OCI-LY7 (cell line): ENCODE results near the gene KDM8. TPM values are rescaled to one million over a fixed set of nuclear protein-coding genes. Genes with fewer than 3 reads are reported as not detected.

Source experiments
- BruUV-seq: library from RNA; stranded (reverse); fragments of 400-500 nt; replicated peaks from 2 replicates; lab custom pipeline; 2021; lab: Mats Ljungman, UMichigan
- CTCF ChIA-PET: fragments of 300-600 bp; sonication (Branson Sonifier 250); formaldehyde crosslinking; loops from one replicate; lab custom pipeline; 2022; ENCODE audit warnings: antibody characterized with exemption; ENCODE audit not compliant: unreplicated experiment; lab: Charles Lee
- POLR2A ChIA-PET: fragments of 300-600 bp; sonication (Branson Sonifier 250); formaldehyde crosslinking; loops from one replicate; lab custom pipeline; 2022; ENCODE audit warnings: antibody characterized with exemption; lab: Charles Lee
- DNase-seq: peaks from one replicate; pipeline ENCODE4 v3.0.0-alpha.2; 2015; ENCODE audit warnings: low spot score
- H2AFZ ChIP-seq: fragments of 200-600 bp; sonication (generic), shearing (Covaris generic); 2 replicates; pipeline ENCODE4 v1.6.1; 2014; ENCODE audit warnings: mild to moderate bottlenecking, antibody characterized with exemption, low read length, moderate library complexity
- H3K27ac ChIP-seq: fragments of 200-600 bp; sonication (generic); 2 replicates; pipeline ENCODE4 v1.5.1; 2014; ENCODE audit warnings: mixed run types, low read depth, mild to moderate bottlenecking, moderate library complexity, low read length, inconsistent platforms; ENCODE audit not compliant: poor library complexity, severe bottlenecking
- H3K36me3 ChIP-seq: fragments of 200-600 bp; sonication (generic); 2 replicates; pipeline ENCODE4 v1.6.1; 2014; ENCODE audit warnings: mild to moderate bottlenecking, antibody characterized with exemption, low read length, moderate library complexity, mixed read lengths; ENCODE audit not compliant: insufficient read depth
- H3K4me1 ChIP-seq: fragments of 200-600 bp; sonication (generic); 2 replicates; pipeline ENCODE4 v1.5.1; 2014; ENCODE audit warnings: mild to moderate bottlenecking, low read length; ENCODE audit not compliant: insufficient read depth, poor library complexity, severe bottlenecking
- H3K4me2 ChIP-seq: fragments of 200-600 bp; sonication (generic); 2 replicates; pipeline ENCODE4 v1.6.1; 2014; ENCODE audit warnings: mild to moderate bottlenecking, low read length
- H3K4me3 ChIP-seq: fragments of 200-600 bp; sonication (generic); 2 replicates; pipeline ENCODE4 v1.5.1; 2014; ENCODE audit warnings: mild to moderate bottlenecking, low read depth, low read length; ENCODE audit not compliant: poor library complexity, severe bottlenecking
- H3K79me2 ChIP-seq: fragments of 200-600 bp; sonication (generic); 2 replicates; pipeline ENCODE4 v1.6.1; 2016; ENCODE audit warnings: low read depth, mild to moderate bottlenecking, low read length, moderate library complexity, mixed read lengths; ENCODE audit not compliant: insufficient read depth
- H3K9me2 ChIP-seq: fragments of 200-600 bp; sonication (generic); 2 replicates; pipeline ENCODE4 v1.6.1; 2016; ENCODE audit warnings: mild to moderate bottlenecking, low read length, mixed read lengths; ENCODE audit not compliant: insufficient read depth
- H3K9me3 ChIP-seq: fragments of 200-600 bp; sonication (generic); 2 replicates; pipeline ENCODE4 v1.6.1; 2014; ENCODE audit warnings: mild to moderate bottlenecking, mixed run types, low read length, mixed read lengths
- H4K20me1 ChIP-seq: fragments of 200-600 bp; sonication (generic); 2 replicates; pipeline ENCODE4 v1.6.1; 2014; ENCODE audit warnings: mild to moderate bottlenecking, antibody characterized with exemption, low read length, moderate library complexity, mixed read lengths; ENCODE audit not compliant: insufficient read depth
- CTCF ChIP-seq: fragments of 200-600 bp; sonication (generic); conservative IDR thresholded peaks from 2 replicates; pipeline ENCODE4 v1.5.1; 2014; ENCODE audit warnings: mild to moderate bottlenecking, antibody characterized with exemption, low read length, moderate library complexity, mixed read lengths
- EZH2phosphoT487 ChIP-seq: fragments of 200-600 bp; sonication (generic); IDR thresholded peaks from 2 replicates; pipeline ENCODE4 v1.6.1; 2018; ENCODE audit warnings: low read depth, borderline replicate concordance, mild to moderate bottlenecking, mixed run types, antibody characterized with exemption, low read length, moderate library complexity, mixed read lengths
- intact Hi-C: fragments of 100-400 bp; cut with micrococcal nuclease; formaldehyde crosslinking; loops from one replicate; pipeline ENCODE4 v1.10.0; 2022; ENCODE audit not compliant: unreplicated experiment
- total RNA-seq, 2 experiments: library from RNA; depleted of rRNA in 1 of 2; stranded (reverse); fragments of >200 nt in 1 of 2; shearing (Covaris generic) in 1 of 2; gene quantifications; 2 replicates each; pipeline ENCODE4 v1.2.3, GENCODE V29; 2014 to 2022

The KDM8 gene
- total RNA-seq, 2 experiments from 2014 or later: 14.2 to 14.5 TPM

- intact Hi-C loops: no loop called here
- no TSS peak for BruUV-seq
- H3K9me2 ChIP-seq: no peaks in the 10 kb centered on the region
- peak overlapping the region; percentile 21 for H3K4me3 ChIP-seq
- ChIA-PET POLR2A (interaction anchor here (0.7 to 1.8 kb wide), 12 partner anchors 13 to 162 kb away, joined by 3 to 6 read pairs (median 4); partner anchors contain the start of gene KDM8), CTCF (interaction anchor here (0.6 to 1.3 kb wide), 4 partner anchors 37 to 388 kb away, joined by 4 to 7 read pairs (median 5); no protein-coding TSS in a partner anchor)
- TF ChIP-seq CTCF (no peak), EZH2phosphoT487 (no peak)
- H3K4me2 ChIP-seq: peak overlapping the region; percentile 53
- H3K27ac ChIP-seq: peak overlapping the region; percentile 36
- no peaks in the 10 kb centered on the region for H3K79me2 ChIP-seq
- no peaks in the 10 kb centered on the region for H3K9me3 ChIP-seq
- H3K4me1 ChIP-seq: peaks cover 59% of the 10 kb centered on the region
- peak overlapping the region; percentile 65; the same call in 1 of the 2 replicates for H2AFZ ChIP-seq
- H4K20me1 ChIP-seq: no peaks in the 10 kb centered on the region
- no peak for DNase-seq
- H3K36me3 ChIP-seq: peaks cover 15% of the 10 kb centered on the region; the same call in 1 of the 2 replicates
Measured at GRCh38 chr16:27236635-27237218, 33.4 kb downstream of the KDM8 start.

- H3K4me3 ChIP-seq: peak overlapping the region; percentile 21
- H2AFZ ChIP-seq: peak overlapping the region; percentile 65; the same call in 1 of the 2 replicates
- peak overlapping the region; percentile 36 for H3K27ac ChIP-seq
- no peaks in the 10 kb centered on the region for H3K9me3 ChIP-seq
- H3K4me1 ChIP-seq: peaks cover 52% of the 10 kb centered on the region
- H3K36me3 ChIP-seq: peaks cover 15% of the 10 kb centered on the region; the same call in 1 of the 2 replicates
- ChIA-PET POLR2A (interaction anchor here (0.7 to 1.8 kb wide), 11 partner anchors 12 to 161 kb away, joined by 3 to 6 read pairs (median 4); partner anchors contain the start of gene KDM8), CTCF (interaction anchor here (0.6 to 1.3 kb wide), 5 partner anchors 37 to 387 kb away, joined by 4 to 7 read pairs (median 5); no protein-coding TSS in a partner anchor)
- no TSS peak for BruUV-seq
- peak overlapping the region; percentile 53 for H3K4me2 ChIP-seq
- no peaks in the 10 kb centered on the region for H3K79me2 ChIP-seq
- intact Hi-C loops: no loop called here
- H3K9me2 ChIP-seq: no peaks in the 10 kb centered on the region
- no peaks in the 10 kb centered on the region for H4K20me1 ChIP-seq
- TF ChIP-seq CTCF: no peak
- TF ChIP-seq EZH2phosphoT487: no peak
- peak; percentile 53 for DNase-seq
Measured at GRCh38 chr16:27237219-27238015, 34.1 kb downstream of the KDM8 start.
